Activated CD8-positive, alpha-beta memory T cell treated with anti-CD3 and anti-CD28 coated beads for 1 hour (primary cell): Measurements from ENCODE around the gene CAPN3.

Source experiments
- DNase-seq, 2 donors: peaks; one replicate each; pipeline ENCODE4 v3.0.0-alpha.2; 2020; ENCODE audit warnings: low read depth in 1 of 2; ENCODE audit errors: extremely low read depth in 1 of 2

Gene CAPN3

DNA sequence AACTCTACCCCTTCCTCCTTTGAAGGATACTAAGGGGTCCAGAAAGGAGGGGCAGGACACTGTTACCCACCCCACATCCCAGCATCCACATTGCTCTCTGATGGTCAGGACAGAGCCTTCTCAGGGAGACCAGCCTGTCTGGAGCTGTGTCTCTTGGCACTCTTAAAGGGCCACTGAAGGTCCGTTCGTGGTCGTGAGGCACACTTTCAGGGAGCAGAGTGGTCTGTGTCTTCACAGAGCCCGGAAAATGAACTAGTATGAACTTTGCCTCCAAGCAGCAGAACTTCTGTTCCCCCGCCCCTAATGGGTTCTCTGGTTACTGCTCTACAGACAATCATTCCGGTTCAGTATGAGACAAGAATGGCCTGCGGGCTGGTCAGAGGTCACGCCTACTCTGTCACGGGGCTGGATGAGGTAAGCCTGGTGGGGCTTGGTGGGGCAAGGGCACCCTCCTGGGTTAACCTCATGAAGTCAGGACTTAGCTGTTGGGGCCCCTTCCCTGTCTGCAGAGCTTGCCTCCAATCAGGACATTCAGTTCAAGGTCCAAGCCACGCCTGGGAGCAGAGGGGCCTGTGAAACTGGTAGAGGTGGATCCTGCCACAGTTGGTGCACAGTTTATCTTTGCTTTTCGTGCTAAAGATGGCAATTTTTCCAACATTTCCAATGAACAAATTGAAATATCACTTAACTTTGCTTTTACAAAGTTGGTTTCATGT is 33.2 kb downstream of the CAPN3 start:
- DNase-seq: no peak

DNA sequence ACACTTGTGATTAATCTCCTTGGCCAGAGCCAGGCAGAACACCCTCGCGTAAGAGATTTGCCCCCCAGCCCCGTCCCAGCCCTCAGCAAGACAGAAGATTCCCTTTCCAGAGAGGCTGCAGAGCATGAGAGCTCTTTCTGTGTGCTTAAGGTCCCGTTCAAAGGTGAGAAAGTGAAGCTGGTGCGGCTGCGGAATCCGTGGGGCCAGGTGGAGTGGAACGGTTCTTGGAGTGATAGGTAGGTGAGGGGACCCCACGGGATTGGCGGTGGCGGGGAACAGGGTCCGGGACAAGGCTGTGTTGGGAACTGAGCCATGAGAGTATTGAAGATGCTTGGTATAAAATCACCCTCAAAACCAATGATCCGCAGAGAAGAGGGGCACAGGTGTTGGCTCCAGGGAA is 34.8 kb downstream of the CAPN3 start:
- no peak for DNase-seq

DNA sequence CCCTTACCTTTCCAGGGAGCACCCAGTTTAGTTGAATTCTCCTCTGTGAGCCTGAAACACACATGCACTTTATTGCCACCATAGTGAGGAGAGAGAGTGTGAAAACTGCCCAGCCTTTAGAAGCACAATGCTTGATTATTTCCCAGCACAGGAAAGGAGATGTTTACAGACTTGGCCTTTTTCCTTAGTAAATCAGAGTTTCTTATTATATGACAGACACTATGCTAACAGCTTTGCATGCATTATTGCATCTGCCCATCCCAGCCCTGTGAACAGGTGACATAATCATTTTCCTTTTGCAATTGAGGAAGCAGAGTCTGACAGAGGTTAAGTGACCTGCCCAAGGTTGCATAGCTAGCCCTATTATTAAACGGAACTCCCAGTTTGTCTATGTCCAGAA is 36.5 kb downstream of the CAPN3 start:
- no peak for DNase-seq

DNA sequence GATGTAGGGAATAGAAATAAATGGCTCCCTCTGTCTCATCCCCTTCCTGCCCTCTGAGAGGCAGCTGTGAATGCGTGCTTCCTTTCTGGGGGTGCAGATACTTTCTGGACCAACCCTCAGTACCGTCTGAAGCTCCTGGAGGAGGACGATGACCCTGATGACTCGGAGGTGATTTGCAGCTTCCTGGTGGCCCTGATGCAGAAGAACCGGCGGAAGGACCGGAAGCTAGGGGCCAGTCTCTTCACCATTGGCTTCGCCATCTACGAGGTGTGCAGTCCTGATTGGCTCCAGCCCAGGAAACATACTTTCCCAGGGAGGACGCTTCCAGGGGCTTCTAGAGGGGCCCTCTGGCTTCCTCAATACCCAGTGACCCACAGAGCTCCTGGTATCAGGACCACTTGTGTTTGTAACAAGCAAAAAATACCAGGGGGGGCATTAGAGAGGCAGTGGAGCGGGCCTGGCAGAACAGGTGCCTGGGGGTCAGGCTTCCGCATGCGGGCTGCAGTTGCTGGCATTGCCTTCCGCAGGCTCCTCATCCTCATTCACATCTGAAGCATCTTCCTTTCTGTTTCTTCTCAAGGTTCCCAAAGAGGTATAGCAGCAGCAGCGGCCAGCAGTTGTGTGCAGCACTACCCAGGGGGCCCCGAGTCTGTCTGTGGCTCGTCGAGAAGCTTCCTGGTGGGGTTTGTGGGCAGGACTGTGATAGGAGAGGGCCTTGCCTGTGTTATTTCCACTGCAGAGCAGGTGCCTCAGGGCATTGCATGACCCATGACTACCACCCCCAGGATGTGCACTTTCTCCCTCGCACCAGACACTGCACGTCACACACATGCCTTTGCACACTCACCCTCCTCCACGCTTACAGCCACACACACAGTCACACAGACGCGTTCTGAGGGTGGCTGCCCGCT is 42.5 kb downstream of the CAPN3 start:
- DNase-seq: no peak

DNA sequence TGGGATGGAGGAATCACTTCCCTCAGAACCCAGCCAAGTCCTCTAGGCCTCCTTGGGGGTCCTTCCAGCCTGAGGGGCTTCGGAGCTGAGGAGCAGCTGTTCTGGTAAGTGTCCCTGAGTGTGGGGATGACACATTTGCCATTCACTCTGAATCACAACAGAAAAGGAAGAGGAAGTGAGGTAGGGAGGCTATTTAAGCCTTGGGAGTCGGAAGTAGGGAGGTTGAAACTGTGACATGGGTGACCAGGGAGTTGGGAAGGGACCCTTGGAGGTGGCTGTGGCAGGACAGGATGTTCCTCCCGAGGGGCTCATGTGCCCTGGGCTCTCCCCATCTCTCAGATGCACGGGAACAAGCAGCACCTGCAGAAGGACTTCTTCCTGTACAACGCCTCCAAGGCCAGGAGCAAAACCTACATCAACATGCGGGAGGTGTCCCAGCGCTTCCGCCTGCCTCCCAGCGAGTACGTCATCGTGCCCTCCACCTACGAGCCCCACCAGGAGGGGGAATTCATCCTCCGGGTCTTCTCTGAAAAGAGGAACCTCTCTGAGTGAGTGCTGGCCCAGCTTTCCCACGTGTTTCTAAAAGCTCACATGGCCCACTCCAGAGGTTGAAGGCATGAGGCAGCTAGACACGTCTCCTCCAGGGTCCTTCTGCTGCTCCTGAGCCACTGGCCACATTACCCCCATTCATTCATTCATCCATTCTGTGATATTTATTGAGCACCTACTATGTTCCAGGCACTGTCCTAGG is 43.3 kb downstream of the CAPN3 start:
- no peak for DNase-seq

DNA sequence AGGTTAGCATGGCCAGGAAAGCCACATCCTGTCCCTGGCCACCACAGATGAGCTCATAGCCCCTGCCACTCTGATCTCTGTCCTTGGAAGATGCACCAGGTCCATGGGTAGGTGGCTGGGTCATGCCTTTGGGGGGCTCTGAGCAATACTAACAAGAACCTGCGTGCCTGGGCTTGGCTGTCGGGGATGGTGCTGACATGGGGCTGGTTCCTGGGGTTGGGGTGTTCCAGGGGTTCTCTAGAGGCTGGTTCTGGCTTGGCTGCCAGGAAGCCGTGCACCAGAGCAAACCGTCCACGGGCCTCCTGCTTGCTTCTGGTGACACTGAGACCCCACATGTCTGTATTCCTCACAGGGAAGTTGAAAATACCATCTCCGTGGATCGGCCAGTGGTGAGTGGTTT is 44.1 kb downstream of the CAPN3 start:
- DNase-seq: no peak

DNA sequence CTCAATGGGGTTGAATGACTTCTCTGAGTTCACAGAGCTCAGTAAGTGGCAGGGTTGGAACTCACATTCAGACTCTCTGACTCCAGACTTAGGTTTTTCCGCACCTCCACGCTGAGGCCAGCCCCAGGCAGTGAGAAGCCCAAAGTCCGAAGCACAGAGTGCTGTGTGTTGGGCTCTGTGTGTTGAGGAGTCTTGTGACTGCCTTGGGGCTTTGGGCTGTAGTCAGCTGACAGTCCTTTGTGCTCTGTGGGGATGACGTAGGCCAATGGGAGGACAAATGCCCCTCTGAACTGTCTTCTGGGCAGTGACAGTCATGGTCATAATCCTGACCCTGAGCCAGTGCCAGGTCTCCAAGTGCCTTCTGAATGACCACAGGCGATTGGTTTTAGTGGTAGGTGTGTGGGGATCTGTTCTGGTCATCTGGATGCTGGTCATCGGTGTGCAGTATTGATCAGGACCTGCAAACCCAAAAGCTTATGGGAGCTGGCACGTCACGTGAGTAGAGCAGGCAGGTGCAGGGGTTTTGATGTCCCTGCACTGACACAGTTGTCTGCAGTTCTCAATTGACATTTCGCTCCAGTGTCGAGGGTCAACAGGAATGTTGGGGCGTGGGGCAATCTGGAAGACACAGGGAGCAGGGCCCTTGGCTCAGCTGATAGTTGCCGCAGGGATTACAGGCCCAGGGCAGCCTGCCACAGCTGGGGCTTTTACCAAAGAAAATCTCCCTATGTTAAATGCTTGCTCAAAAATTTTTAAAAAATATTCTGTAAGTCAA is 45.3 kb downstream of the CAPN3 start:
- DNase-seq: no peak

DNA sequence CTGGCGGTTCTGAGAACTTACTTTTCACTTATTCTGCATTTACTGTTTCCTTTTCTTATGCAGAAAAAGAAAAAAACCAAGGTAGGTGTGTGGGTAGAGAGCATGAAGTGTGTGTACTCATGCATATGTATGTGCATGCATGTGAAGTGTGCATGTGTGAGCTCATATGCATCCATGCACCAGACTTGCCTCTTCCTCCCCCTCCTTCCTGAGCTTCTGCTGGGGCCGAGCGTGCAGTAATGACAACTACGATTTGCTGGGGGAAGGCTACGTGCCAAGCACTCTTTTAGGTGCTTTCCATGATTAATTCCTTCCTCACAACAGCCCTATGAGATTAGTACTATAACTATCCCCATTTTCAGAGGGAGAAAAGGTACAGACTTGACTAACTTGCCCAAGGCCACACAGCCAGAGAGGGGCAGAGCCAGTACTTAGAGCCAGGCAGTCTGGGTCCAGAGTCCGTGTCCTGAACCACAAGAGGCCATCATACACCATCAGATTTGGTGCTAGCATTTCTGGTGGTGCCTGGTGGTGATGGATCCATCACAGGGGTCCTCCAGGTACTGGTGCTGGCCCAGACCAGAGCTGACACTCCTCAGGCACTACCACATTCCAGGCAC is 46.7 kb downstream of the CAPN3 start:
- DNase-seq: no peak

DNA sequence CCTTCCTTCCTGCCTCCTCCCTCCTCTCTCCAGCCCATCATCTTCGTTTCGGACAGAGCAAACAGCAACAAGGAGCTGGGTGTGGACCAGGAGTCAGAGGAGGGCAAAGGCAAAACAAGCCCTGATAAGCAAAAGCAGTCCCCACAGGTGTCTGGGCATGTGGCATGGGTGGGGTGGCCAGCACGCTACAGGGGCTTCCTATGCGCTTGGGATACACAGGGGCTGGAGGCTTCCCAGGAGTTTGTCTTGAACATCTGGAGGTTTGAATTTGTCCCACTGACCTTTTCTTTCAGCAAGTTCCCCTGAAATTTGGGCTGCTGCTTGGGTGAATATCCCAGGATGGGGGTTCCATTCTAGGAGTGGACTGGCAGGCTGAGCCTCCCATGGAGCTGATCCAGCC is 48.9 kb downstream of the CAPN3 start:
- no peak for DNase-seq

DNA sequence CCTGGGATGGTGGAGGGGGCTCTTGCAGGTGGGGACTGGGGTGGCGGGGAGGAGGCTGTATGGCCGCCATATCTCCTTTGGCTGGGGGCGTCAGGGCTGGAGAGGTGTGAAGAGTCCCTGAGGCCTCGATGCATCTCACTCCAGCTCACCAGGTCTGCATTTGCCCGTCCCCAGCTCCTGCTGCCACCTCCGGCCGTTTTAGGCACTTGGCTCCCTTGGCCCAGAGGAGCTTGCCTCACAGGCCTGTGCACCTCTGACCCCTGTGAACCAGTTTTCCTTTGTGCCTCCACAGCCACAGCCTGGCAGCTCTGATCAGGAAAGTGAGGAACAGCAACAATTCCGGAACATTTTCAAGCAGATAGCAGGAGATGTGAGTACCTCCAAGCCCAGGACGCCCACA is 49.7 kb downstream of the CAPN3 start:
- no peak for DNase-seq

DNA sequence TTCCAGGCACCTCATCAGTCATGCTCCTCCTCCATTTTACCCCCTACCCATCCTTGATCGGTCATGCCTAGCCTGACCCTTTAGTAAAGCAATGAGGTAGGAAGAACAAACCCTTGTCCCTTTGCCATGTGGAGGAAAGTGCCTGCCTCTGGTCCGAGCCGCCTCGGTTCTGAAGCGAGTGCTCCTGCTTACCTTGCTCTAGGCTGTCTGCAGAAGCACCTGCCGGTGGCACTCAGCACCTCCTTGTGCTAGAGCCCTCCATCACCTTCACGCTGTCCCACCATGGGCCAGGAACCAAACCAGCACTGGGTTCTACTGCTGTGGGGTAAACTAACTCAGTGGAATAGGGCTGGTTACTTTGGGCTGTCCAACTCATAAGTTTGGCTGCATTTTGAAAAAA is 52.6 kb downstream of the CAPN3 start:
- no peak for DNase-seq

DNA sequence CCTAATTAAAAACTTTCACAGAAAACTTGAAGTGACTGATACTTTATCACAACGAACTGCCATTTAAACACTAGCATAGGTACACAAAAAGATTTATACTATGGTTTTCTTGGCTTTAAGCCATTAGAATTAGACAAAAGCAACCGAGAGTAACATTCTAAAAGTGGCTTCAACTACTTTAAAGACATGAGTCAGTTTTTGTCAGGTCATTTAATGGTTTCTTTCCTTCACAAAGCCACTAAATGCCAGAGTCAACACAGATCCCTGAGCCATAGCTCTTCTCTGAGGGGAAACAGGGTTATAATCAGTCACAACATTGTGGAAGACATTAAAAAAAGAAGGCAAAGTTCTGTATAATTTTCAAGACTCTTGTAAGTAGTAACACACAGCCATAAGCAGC is 54.6 kb downstream of the CAPN3 start:
- DNase-seq: no peak

DNA sequence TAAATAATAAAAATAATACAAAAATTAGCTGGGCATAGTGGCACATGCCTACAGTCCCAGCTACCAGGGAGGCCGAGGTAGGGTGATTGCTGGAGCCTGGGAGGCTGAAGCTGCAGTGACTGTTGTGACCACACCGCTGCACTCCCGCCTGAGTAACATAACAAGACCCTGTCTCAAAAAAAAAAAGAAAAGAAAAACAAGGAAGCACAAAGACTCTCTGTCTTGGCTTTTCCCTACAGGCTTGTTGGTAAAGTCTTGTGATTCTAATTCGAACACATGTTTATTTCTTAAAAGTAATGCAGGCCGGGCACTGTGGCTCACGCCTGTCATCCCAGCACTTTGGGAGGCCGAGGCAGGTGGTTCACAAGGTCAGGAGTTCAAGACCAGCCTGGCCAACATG is 60.1 kb downstream of the CAPN3 start:
- DNase-seq: no peak

DNA sequence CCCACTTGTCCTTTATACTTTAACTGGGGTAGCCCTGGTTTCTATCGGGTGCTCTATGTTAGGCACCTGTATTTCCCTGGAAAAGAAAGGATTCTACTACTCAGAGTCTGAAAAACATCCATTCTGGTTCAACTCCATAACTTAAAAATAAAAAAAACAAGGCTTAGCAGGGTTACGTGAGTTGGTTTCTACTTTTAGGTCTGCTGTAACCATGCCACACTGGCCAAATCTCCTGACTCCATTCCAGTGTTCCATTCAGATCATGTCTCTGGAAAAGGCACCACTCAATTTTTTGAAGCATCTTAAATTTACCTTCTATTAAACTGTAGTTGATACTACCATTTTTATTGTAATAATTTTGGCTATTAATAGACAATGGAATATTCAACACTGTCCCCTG is 62.1 kb downstream of the CAPN3 start:
- DNase-seq: no peak

DNA sequence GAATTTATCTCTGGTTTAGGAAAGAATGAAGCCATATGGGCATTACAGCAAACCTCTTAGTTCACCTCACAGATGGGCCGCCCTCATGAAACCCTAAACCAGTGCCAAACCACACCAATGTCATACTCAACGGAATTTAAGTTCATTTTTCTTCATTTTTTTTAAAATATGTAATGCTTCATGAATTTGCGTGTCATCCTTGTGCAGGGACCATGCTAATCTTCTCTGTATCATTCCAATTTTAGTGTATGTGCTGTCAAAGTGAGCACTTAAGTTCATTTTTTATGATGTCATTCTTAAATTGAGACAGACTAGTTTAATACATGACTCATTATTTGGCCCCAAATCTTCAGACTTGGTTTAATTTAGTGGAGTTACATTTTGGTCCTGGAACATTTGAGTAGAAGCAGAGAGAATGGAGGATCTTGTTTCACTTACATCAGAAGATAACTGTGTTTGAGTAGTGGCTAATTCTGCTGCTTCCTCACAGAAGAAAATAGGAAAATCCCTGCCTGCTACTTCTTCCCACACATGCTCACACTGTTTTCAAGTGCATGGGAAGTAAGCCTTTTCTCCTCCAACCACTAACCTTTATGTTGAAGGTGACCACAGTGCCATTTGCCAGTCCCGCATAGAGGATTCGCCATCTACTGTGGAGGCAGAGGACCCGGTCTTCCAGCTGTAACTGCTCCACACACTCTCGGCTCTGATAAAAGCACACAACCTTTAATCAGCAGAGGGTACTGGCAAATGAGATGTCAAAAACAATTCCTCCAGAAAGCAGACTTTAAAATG is 68.3 kb downstream of the CAPN3 start:
- no peak for DNase-seq

DNA sequence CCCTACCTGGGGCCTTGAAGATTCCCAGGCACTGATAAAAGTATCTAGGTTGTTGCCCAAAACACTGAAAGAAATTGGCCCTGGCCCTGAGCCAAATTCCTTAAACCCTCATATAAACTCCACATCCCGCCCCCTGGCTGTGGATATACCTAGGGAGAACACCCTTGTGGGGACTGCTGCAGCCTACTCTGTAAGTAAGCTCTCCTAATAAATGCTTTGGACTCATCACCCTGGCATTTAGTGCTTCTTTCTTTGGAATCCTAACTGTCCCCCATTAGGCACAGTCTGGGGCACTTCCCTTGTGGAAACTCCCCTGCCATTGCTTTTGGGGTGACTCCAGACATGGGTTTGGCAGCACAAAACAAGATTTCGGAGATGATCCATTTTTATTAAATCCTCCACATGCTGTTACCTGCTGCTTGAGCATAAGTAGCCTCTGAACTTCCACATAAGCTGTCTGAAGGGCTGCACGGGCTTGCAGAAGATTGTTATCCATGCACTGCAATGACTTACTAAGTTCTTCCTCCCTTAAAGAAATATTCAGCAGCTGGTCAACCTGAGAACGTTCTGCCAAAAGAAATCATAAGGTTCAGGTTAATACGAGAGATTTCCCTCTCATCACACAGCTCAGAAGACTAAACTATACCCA is 85.2 kb downstream of the CAPN3 start:
- no peak for DNase-seq

DNA sequence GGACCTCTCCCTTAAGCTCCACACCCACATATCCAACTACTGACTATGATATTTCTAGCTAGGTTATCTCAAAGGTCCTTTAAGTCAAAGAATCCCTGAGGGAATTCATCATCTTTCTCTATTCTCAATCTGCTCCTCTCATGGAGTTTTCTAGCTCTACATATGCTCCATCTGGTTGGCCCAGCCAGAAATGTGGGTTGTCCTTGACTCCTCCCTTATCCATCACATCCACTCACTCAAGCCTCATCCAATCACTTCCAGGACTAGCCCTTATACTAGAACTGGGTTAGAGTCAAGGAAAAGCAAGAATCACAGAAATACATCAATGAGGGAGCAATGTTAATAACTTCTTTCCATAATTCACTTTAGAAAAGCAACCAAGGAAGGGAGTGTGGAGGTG is 86.2 kb downstream of the CAPN3 start:
- no peak for DNase-seq

DNA sequence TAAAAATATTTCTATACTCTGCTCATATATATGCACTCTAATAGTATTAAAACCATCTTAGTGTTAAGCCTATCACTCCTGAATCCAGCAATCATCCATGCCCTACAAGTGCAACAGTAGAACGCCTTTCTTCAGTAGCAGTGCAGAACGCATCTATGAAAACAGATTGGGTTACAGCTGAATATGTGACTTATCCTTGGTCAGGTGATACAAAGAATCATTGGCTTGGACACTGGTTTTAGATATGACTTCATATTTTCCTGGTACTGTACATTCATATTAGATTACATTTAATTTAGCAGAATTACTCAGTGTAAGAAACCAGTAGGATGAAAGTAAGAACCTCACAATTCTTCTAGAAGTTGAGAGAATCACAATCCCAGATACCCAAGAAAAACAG is 88.3 kb downstream of the CAPN3 start:
- no peak for DNase-seq

DNA sequence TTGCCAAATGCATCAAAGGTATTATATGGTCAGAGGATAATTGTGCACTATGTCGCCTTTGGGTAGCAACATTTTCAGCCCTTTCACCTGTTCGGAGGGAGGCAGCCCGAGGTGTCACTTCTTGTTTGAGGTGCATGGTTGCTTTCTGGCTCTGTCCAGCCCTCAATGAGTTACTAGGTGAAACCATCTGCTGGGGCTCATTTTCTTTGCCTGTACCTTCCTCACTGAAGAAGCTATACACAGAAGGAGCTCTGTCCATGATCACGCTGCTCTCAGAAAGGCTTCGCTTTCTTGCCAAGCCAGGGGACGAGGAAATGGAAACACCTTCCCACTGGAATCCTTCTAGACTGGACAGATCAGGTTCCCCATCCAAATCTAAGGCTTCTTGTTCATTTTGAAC is 89.0 kb downstream of the CAPN3 start:
- DNase-seq: no peak
